GM18858 (cell line): Measurements from ENCODE around the gene C10orf95.
"Not testable (repeated sequence)": the region's sequence is repeated elsewhere in the genome, so short reads cannot be mapped to it uniquely, and the experiment has no call there.

ENCODE experiments used
- ATAC-seq: cut with Tn5 transposase; IDR thresholded peaks from one replicate; pipeline ENCODE4 v1.9.1; 2021; ENCODE audit not compliant: unreplicated experiment

C10orf95 gene

DNA sequence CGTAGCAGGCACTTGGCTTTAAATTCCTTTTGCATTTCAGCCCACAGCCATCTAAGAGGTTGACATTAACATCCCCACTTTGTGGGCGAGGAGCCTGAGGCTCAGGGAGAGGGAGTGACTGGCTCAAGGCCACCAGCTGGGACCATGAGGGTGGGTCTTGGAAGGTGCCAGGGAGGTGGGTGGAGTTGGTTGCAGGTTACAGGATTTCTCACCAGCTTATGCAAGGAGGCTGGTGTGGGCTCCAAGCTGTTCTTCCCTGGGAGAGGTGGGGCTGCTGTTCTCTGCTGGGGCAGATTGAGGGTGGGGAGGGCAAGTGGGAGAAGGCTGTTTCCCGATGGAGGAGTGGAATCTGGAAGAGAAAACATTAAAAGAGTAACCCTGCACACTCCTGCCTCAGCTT is 14.1 kb upstream of the C10orf95 start:
- no peak for ATAC-seq

DNA sequence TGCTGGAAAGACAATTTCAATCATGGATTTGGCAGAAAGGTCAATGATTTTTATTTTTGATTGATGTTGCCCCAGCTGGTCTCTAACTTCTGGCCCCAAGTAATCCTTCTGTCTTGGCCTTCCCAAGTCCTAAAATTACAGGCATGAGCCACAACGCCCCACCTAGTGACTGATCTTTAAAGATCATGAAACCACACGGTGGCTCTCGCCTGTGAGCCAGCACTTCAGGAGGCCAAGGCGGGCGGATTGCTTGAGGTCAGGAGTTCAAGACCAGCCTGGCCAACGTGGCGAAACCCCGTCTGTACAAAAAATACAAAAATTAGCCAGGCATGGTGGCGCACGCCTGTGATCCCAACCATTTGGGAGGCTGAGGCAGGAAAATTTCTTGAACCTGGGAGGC is 12.6 kb upstream of the C10orf95 start:
- ATAC-seq: no peak

DNA sequence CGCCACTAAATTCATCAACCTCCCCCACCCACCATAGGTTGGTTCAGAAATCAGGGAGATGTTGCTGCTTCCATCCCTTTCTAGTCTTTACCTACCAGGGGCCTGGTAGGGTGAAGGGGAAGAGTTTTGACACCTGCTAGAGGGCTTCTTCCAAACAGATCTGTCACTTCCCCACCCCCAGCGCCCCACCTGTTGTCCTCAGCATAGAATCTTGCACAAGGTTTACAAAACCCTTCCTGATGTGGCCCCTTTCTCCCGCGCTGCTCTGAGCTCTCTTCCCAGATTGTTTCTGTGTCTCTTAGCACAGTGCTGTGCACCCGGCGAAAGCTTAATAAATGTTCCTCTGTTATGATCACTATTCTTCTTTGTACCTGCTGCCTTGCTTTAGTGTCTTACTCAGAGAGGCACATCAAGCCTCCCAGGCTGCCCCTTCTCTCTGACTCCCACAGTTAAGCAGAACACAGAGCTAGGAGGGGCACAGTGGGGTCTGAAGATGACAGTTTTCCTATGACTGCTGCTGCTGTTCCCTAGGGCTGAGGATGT is 11.2 kb upstream of the C10orf95 start:
- no peak for ATAC-seq

DNA sequence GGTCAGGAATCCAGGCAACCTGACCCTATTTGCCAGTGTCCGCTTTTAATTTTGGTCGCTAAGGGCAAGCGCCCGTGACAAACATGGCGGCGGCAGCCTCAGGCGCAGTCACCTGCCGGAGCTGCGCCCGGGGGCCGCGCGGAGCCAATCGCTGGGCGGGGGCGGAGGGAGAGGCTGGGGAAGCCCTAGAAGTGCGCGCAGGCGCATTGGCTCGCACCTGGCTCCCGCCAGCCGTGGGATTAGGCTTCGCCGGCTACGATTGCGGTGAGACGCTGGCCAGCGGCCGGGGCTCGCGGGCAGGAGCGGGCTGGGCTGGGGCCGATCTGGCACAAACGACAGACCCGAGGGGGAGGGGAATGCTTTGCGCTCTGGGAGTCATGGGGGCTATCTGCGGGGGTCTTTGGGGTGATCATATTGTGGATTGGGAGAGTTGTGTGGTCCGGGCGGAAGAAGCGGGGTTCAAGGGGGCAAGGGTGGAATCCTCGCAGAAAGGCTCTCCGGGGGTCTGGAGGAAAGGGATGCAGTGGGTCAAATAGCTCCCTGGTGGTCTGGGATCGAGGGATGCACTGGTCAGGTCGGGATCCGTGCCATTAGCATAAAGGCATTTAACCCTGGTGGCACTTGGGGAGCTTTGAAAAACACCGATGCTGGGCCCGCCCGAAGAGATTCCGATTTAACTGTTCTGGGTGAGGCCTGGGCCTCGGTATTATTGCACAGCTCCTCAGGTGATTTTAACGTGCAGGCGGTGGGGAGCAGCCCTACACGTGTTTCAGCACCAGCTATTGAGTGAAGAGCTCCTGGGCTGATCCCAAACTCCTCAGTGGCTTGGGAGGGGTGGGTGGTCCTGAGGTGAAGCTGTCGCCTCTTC is 10.1 kb upstream of the C10orf95 start:
- no peak for ATAC-seq

DNA sequence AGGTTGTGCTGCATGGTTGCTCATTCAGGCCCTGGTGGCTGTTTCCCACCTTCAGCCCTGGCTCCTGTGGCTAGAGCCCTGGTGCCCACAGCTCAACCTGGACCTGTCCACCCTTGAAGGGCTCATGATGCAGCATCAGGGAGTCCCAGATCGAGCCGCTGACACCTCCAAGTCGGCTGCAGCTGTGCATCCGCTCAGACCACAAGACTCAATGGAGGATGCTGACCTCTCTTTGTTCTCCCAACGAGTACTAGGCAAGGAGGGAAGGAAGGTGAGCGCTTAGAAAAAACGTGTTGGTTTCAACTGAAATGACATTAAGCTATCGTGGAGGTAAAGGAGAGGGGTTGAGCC is 9.5 kb upstream of the C10orf95 start:
- ATAC-seq: no peak

DNA sequence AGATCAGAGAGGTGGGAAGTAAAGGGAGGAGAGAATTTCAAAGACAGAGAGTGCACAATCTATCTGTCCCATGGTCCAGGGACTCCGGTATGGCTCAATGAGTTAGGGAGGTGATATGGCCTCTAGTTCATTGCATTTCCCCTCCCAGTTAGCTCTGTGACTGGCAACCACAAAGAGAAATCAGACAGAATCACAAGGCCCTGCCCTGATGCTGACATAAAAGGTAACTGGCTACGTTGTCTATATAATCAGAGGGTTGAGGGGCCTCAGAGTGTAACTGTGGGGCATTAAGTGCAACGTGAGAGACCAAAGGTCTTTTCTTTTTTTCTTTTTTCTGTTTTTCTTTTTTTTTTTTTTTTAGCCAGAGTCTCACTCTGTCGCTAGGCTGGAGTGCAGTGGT is 7.3 kb upstream of the C10orf95 start:
- ATAC-seq: no peak

DNA sequence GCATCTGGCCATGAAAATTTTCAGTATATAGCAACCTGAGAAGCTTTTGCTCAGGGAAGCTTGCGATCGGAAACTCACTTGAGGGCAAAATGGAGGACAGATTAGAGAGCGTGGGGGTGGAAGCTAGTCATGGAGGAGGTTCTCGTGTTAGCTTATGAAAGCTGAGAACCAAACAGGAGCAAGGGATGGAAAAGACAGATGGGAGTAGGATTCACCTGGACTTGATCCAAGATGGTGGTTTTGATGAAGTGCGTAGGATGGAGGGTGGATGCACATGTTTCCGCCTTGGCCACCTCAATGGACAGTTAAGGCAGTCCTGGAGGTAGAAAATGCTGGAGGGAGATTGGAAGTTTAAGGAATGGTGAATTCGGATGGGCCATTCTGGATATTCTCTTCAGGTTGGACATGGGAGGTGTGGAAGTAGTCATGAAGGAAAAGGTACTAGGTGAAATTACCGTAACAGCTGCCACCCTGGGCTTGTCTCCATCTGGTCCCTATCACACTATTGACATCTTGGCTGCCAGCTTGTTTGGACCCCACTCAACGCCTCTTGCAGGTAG is 6.3 kb upstream of the C10orf95 start:
- ATAC-seq: no peak

DNA sequence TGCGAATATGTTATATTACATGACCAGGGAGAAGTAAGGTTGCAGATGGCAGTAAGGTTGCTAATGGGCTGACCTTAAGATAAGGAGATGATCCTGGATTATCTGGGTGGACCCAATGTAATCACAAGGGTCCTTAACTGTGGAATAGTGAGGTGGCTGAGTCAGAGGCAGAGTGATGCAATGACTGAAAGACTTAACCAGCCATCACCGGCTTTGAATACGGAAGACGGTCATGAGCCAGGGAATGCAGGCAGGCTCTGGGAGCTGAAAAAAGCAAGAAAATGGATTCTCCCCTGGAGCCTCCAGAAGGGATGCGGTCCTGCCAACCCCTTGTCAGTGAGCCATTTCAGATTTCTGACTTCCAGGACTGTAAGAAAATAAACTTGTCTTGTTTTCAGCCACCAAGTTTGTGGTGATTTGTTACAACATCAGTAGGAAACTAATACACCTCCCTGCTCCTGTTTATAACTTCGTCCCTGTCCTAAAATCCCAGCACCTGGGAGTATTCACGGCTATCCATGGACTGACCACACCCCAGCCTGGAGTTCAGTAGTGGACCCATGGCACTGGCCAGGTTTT is 4.6 kb upstream of the C10orf95 start:
- no peak for ATAC-seq

DNA sequence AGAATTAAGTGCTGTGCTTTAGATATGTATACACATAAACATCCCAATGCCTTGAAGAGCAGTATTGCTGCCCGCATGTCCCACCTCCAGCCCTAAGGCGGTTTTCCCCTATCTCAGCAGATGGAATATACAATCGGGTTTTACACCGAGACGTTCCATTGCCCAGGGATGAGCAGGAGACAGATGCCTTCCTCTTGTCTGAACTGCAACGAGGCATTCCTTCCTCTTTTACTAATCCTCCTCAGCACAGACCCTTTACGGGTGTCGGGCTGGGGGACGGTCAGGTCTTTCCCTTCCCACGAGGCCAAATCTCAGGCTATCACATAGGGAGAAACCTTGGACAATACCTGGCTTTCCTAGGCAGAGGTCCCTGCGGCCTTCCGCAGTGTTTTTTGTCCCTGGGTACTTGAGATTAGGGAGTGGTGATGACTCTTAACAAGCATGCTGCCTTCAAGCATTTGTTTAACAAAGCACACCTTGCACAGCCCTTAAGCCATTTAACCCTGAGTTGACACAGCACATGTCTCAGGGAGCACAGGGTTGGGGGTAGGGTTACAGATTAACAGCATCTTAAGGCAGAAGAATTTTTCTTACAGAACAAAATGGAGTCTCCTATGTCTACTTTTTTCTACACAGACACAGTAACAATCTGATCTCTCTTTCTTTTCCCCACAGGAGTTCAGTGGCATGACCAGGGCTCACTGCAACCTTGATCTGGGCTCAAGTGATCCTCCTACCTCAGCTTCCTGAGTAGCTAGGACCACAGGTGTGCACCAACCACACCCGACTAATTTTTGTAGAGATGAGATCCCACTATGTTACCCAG is 3.5 kb upstream of the C10orf95 start:
- not testable (repeated sequence) for ATAC-seq

DNA sequence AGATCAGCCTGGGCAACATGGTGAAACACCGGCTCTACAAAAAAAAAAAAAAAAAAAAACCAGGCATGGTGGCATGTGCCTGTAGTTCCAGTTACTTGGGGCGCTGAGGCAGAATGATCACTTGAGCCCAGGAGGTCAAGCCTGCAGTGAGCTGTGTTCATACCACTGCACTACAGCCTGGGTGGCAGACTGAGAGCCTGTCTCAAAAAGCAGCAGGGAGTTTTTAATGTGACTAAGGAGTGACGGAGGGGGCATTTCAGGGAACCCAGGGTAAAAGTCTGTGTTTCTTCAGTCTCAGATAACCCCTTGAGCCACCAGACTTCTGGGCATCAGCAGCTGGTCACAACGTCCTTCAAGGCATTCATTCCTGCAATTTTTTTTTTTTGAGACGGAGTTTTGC is 2.2 kb upstream of the C10orf95 start:
- no peak for ATAC-seq

DNA sequence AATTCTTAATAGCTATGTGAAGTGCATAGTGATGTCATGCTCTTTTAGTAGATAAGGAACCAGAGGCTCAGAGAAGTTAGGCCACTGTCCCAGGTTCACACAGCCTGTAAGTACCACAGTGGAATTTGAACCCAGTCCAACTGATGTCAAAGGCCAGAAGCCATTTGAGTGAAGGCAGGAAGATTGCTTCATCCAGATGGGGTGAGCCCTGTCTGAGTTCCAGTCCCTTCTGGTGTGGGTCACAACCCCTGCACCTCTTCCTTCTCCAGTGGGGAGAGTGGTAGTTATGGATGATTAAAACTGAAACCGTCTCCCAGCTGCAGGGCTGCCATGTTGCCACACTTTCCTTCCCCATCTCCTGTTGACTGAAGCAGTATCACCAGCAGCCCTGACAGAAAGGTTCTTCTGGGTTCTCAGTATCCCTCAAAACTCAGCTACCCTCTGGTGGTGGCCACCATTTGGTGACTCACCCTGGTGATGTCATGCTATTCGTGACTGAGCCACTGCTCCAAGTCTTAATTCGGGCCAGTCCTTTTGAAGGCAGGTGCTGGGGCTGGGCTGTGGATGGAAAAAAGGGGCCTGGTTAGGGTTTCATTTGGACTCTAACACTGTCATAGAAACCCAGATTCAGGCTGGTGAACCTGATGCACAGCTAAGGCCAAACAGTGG is 1.5 kb upstream of the C10orf95 start:
- no peak for ATAC-seq

DNA sequence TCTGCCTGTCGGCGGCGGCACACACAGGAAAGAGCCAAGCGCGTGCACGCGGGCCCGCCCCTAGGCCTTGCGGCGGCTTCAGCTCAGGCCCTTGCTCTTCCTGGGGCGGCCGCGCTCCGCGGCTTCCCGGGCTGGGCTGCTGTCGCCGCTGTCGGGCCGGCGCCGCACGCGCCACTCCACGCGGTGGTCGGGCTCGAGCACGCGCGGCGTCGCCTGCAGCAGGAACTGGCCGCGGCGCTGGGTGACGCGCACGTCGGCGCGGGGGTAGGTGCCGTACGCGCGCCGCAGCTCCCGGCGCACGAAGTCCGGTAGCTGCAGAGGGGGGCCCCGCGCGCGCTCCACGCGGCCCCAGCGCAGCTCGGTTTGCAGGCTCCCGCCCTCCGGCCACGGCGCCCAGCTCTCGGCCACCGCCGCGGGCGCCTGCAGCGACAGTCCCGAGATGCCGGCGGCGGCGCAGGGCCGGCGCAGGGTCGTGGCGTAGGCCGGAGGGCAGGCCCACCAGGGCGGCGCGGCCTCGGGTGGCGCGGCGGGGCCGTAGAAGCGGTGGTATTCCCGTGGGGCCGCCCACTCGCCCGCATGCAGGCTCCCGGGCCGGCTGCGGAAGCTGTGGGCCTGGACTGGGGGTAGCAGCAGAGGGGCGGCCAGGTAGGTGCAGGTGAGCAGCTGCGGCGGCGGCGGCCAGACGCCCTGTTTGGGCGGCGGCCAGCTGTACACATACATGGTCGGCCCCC is 804 bp downstream of the C10orf95 start:
- peak; percentile 73 for ATAC-seq

DNA sequence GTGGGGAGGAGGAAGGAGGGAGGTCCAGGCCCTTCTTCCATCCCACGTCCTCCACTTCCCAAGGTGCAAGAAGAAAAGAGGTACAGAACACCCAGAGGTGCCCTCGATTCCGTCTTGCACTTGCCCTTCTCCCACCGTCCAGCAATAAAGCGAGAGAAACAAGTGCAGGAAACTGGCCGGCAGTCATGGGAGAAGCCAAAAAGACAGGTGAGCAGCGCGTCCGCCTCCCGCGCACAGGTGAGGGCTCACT is 1.3 kb downstream of the C10orf95 start:
- no peak for ATAC-seq

DNA sequence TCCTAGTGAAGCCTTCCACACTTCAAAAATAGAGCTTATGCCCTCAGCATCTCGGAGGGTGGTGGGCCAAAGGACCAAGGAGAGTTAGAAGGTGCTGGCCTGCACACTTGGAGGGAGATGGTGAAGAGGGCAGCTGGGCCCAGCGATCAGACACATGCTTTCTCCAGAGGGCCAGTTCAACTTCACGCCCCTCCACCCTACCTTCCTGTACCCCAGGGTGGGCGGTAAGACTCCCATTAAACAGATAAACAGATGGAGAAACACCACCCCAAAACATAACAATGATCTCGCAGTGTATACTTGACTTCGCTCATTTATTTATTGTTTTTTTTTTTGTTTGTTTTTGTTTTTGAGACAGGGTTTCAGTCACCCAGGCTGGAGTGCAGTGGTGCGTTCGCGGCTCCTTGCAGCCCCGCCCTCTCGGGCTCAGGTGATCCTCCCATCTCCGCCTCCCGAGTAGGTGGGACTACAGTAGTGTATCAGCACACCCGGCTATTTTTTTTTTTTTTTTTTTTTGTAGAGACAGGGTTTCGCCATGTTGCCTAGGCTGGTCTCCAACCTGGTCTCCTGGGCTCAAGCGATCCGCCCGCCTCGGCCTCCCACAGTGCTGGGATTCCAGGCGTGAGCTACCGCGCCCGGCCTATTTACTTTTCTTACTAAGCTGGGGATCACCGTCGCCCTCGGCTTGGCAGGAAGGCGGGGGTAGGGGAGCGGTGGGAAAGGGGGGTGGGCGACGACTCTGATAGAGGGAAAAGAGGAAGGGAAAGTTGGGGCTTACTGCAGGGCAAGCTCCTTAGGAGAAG is 1.8 kb downstream of the C10orf95 start:
- ATAC-seq: peak; percentile 50

DNA sequence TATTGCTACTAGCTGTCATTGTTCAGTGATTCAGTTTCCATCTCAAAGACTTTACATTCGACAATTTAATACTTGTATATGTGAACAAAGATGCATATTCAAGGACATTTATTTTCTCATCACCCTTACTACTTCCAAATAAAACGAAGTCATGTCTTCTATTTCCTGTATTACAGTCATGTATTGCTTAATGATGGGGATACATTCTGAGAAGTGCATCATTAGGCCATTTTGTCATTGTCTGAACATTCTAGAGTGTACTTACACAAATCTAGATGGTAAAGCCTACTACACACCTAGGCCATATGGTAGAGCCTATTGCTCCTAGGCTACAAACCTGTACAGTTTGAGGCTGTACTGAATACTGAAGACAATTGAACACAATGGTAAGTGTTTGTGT is 6.5 kb downstream of the C10orf95 start:
- no peak for ATAC-seq

DNA sequence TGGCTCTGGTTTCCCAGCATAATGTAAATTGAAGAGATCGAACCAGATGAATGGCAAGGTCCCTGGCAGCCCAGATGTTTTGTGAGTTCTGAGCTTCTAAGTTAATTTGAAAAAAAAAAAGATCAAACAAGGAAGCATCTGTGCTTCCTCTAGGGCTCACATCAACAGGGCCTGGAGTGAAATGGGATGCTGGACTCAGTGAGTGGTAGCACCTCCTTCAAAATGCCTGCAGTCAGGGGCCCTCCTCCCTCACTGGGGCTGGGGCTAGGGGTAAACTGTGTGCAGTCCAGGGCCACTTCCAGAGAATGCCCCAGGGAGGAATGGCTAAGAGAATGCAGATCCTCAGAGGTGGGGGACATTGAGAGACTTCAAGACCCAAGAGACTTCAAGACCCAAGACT is 13.0 kb downstream of the C10orf95 start:
- no peak for ATAC-seq

DNA sequence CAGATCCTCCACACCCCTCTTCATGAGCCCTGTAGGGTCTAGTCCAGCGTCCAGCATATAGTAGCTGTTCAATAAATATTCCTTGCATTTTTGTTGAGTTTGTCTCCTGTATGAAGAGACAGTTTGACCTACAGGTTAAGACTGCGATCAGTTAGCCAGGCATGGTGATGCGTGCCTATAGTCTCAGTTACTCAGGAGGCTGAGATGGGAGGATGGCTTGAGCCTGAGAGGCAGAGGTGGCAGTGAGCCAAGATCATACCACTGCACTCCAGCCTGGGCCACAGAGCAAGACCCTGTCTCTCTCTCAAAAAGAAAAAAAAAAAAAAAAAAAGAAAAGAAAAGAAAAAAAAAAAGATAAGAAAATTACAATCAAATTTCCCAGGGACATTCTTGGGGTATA is 13.8 kb downstream of the C10orf95 start:
- no peak for ATAC-seq

DNA sequence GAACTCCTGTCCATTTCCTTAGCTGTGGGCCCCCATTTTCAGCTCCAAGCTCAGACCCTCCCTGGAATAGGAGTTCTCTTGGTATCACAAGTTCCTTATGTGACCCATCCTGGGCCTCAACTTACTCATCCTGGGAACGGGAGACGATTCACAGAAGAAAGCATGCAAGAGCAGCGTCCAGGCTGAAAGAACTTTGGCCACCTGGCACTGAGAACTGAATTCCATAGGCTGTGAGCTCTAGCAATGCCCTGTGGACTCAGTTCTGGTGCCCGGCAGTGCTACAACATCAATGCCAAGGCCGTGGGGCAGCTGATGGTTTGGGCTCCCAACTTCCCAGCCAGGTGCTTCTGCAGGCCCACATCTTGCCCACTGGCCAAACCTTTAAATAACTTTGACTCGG is 15.0 kb downstream of the C10orf95 start:
- no peak for ATAC-seq

DNA sequence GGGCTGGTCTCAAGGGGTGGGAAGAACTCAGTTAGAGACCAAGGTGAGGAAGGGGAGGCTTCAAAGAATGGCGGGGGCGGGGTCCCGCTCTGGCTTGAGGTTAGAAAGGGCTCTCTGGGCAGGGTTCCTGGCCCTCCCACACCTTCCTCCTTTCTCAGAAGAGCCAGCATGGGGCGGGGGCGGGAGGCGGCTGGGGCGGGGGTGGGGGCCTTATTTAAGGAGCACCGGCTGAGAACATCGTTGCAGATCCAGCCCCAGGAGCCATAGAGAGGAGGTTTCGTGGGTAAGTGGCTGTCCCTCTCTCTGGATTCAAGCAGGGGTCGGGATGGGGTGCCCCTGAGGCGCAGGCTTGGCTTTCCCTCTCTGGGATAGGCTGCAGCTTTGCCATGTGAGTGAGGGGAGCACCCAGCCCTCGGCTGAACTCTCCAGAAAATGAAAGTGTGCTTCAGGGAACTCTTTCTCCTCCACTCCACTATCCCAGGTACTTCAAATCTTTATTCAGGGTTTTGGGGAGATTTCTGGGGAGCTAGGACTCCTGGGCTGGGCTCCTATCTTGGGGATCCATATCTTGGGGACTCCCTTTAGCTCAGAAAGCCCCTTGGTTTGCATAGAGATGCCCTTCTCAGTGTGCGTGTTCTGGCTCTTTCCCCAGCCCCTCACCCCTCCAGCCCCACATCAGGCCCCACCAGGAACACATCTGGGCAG is 15.7 kb downstream of the C10orf95 start:
- ATAC-seq: no peak
